Measurements from ENCODE around the gene APOH. TPM values are rescaled to one million over a fixed set of nuclear protein-coding genes. Genes with fewer than 3 reads are reported as not detected.

The APOH gene
- total RNA-seq, 2 experiments from 2014 or later = not detected

DNA sequence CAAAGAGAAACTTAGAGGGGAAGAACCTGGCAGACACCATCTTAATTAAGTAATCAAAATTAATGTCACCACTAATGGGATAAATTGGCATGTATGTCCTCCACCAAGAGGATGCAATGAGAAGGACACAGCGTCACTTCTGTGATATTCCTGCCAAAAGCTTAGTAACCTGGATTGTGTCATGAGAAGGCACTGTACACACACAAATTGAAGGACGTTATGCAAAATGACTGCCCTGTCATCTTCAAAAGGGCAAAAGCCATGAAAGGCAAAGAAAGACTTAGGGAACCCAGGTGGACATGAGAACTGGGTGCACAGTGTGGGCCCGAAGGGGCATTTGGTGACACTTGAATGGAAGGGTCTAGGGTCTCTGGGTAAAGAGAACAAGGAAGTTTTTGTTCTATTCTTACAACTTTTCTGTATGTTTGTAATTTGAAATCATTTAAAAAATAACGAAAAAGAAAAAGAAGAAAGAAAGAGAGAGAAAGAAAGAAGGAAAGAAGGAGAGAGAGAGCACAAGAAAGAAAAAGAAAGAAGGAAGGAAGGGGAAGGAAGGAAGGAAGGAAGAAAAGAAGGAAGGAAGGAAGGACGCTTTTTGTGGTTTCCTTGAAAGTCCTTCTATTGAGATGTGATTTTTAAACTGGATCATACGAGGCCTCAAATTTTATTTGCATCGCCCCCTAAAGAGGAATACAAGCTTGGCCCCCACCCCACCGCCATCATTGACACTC is 4.0 kb upstream of the APOH start:
- DNase-seq (no peak), ATAC-seq (no peak)
- no peak overlapping the region for H3K27ac Mint-ChIP-seq
- intact Hi-C loops (cut with DNase I, micrococcal nuclease) = no loop called here
- POLR2A ChIA-PET = no interaction called here
- H3K27me3 Mint-ChIP-seq = no peaks in the 10 kb centered on the region
- CTCF ChIA-PET = no interaction called here
- H3K4me3 Mint-ChIP-seq = no peak overlapping the region
- H3K9me3 Mint-ChIP-seq (ENCODE audit: low read depth) = no peaks in the 10 kb centered on the region
- peaks cover 5% of the 10 kb centered on the region for H3K4me1 Mint-ChIP-seq
- H3K36me3 Mint-ChIP-seq (ENCODE audit: low read depth) = no peaks in the 10 kb centered on the region

- ChIA-PET POLR2A (no interaction called here), CTCF (interaction anchor here (0.8 kb wide), 1 partner anchor 763 kb away, joined by 3 read pairs; no protein-coding TSS in a partner anchor)
- H3K27me3 Mint-ChIP-seq = no peaks in the 10 kb centered on the region
- H3K4me1 Mint-ChIP-seq = peaks cover 5% of the 10 kb centered on the region
- no peaks in the 10 kb centered on the region for H3K9me3 Mint-ChIP-seq (ENCODE audit: low read depth)
- no peak for DNase-seq
- intact Hi-C loops (cut with DNase I, micrococcal nuclease) = no loop called here
- H3K27ac Mint-ChIP-seq = no peak overlapping the region
- no peak overlapping the region for H3K4me3 Mint-ChIP-seq
- no peak for ATAC-seq
- no peaks in the 10 kb centered on the region for H3K36me3 Mint-ChIP-seq (ENCODE audit: low read depth)
These were observed 1.8 kb upstream of the APOH start for GRCh38 chr17:66230922-66231591.

GRCh38 chr17:66229783-66230538 is 746 bp upstream of the APOH start:
- ChIA-PET CTCF (interaction anchor here (0.6 to 0.8 kb wide), 2 partner anchors 531 to 762 kb away, joined by 3 read pairs; no protein-coding TSS in a partner anchor), POLR2A (no interaction called here)
- Mint-ChIP-seq H3K4me1 (peaks cover 5% of the 10 kb centered on the region), H3K27ac (no peak overlapping the region), H3K4me3 (no peak overlapping the region), H3K27me3 (no peaks in the 10 kb centered on the region), H3K36me3 (ENCODE audit: low read depth) (no peaks in the 10 kb centered on the region), H3K9me3 (ENCODE audit: low read depth) (no peaks in the 10 kb centered on the region)
- intact Hi-C loops (cut with DNase I, micrococcal nuclease) = no loop called here
- ATAC-seq (no peak), DNase-seq (no peak)

GRCh38 chr17:66227212-66228045 is 1.8 kb downstream of the APOH start:
- intact Hi-C loops (cut with DNase I, micrococcal nuclease) = no loop called here
- ChIA-PET CTCF (no interaction called here), POLR2A (no interaction called here)
- Mint-ChIP-seq H3K4me1 (no peaks in the 10 kb centered on the region), H3K9me3 (ENCODE audit: low read depth) (no peaks in the 10 kb centered on the region), H3K4me3 (no peak overlapping the region), H3K27ac (no peak overlapping the region), H3K27me3 (no peaks in the 10 kb centered on the region), H3K36me3 (ENCODE audit: low read depth) (no peaks in the 10 kb centered on the region)
- no peak for DNase-seq
- ATAC-seq = no peak

DNA sequence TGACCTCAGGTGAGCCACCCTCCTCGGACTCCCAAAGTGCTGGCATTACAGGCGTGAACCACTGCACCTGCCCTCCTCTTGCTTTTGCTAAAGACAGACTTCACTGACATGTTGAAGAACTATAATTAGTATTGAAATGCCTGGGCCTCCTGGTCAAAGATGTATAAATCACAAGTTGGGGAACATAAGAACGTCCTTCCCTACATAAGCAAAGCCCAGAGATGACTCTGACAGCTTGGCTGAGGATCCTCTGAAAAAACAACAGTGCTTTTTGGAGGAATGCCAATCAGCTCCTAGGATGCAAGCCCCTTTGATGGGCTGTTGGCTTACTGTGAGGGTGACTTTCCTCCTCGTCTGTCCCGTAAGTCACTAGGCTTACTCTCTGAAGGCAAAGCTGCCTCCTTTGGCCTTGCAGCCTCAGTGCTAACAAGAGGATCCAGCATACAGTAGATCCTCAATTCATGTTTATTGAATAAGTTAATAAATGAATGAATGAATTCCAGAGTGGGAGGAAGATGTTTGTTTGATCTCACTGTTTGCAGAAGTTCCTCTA is 6.3 kb downstream of the APOH start:
- H3K4me3 Mint-ChIP-seq = no peak overlapping the region
- H3K27me3 Mint-ChIP-seq = no peaks in the 10 kb centered on the region
- CTCF ChIA-PET = no interaction called here
- no peaks in the 10 kb centered on the region for H3K36me3 Mint-ChIP-seq (ENCODE audit: low read depth)
- no peak for ATAC-seq
- POLR2A ChIA-PET = no interaction called here
- H3K4me1 Mint-ChIP-seq = no peaks in the 10 kb centered on the region
- DNase-seq = no peak
- no peaks in the 10 kb centered on the region for H3K9me3 Mint-ChIP-seq (ENCODE audit: low read depth)
- no peak overlapping the region for H3K27ac Mint-ChIP-seq
- intact Hi-C loops (cut with DNase I, micrococcal nuclease) = no loop called here

GRCh38 chr17:66221755-66222530 is 7.3 kb downstream of the APOH start:
- ChIA-PET POLR2A (no interaction called here), CTCF (interaction anchor here (0.6 kb wide), 1 partner anchor 24 kb away, joined by 6 read pairs; no protein-coding TSS in a partner anchor)
- Mint-ChIP-seq H3K27me3 (no peaks in the 10 kb centered on the region), H3K9me3 (ENCODE audit: low read depth) (no peaks in the 10 kb centered on the region), H3K27ac (no peak overlapping the region), H3K4me1 (no peaks in the 10 kb centered on the region), H3K36me3 (ENCODE audit: low read depth) (no peaks in the 10 kb centered on the region), H3K4me3 (no peak overlapping the region)
- intact Hi-C loops (cut with DNase I, micrococcal nuclease) = no loop called here
- ATAC-seq = no peak
- no peak for DNase-seq

GRCh38 chr17:66221343-66221742 is 7.9 kb downstream of the APOH start:
- ChIA-PET POLR2A (no interaction called here), CTCF (interaction anchor here (0.6 kb wide), 1 partner anchor 25 kb away, joined by 6 read pairs; no protein-coding TSS in a partner anchor)
- no peaks in the 10 kb centered on the region for H3K9me3 Mint-ChIP-seq (ENCODE audit: low read depth)
- ATAC-seq (no peak), DNase-seq (no peak)
- intact Hi-C loops (cut with DNase I, micrococcal nuclease) = no loop called here
- no peaks in the 10 kb centered on the region for H3K27me3 Mint-ChIP-seq
- no peaks in the 10 kb centered on the region for H3K36me3 Mint-ChIP-seq (ENCODE audit: low read depth)
- no peak overlapping the region for H3K4me3 Mint-ChIP-seq
- no peaks in the 10 kb centered on the region for H3K4me1 Mint-ChIP-seq
- H3K27ac Mint-ChIP-seq = no peak overlapping the region

DNA sequence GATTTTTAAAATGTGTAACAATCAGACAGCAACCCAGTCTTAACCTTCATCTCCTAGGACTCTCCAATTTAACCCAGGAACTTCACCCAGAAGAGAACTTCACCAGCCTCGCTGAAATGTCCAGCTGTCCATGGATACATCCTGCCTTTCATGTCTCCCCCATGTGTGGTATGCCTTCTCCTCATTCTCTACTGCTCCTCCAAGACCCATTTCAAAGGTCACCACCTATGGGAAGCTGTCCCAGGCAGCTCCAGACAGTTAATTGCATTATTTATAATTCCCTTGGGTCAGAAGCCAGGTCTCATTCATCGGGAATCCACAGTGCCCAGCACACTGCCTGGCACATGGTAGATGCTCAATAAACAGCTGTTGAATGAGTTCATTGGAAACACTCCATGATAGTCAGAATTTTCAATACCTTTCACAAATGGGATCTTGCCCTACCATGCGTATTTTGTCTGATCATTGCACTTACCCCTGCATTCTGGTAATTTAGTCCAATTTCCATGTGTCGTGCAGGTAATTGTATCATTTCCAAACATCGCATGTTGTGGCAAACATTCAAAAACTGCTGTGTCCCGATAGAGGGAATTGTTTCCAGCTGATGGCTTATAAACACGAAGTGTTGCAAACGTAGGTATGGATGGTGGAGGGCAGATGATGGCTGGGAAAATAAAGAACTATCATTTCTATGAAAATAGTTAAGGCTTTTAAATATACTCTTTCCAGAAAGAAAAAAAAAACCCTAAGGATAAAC is 9.0 kb downstream of the APOH start:
- H3K9me3 Mint-ChIP-seq (ENCODE audit: low read depth) = no peaks in the 10 kb centered on the region
- H3K36me3 Mint-ChIP-seq (ENCODE audit: low read depth) = no peaks in the 10 kb centered on the region
- intact Hi-C loops (cut with DNase I, micrococcal nuclease) = no loop called here
- no peak overlapping the region for H3K27ac Mint-ChIP-seq
- ChIA-PET POLR2A (no interaction called here), CTCF (no interaction called here)
- ATAC-seq (no peak), DNase-seq (no peak)
- no peak overlapping the region for H3K4me3 Mint-ChIP-seq
- H3K27me3 Mint-ChIP-seq = no peaks in the 10 kb centered on the region
- H3K4me1 Mint-ChIP-seq = no peaks in the 10 kb centered on the region

GRCh38 chr17:66215529-66215911 is 13.7 kb downstream of the APOH start:
- Mint-ChIP-seq H3K27me3 (no peaks in the 10 kb centered on the region), H3K9me3 (ENCODE audit: low read depth) (no peaks in the 10 kb centered on the region), H3K36me3 (ENCODE audit: low read depth) (no peaks in the 10 kb centered on the region), H3K4me1 (no peaks in the 10 kb centered on the region), H3K4me3 (no peak overlapping the region), H3K27ac (no peak overlapping the region)
- CTCF ChIA-PET = no interaction called here
- POLR2A ChIA-PET = no interaction called here
- intact Hi-C loops (cut with DNase I, micrococcal nuclease) = no loop called here
- ATAC-seq (no peak), DNase-seq (no peak)

DNA sequence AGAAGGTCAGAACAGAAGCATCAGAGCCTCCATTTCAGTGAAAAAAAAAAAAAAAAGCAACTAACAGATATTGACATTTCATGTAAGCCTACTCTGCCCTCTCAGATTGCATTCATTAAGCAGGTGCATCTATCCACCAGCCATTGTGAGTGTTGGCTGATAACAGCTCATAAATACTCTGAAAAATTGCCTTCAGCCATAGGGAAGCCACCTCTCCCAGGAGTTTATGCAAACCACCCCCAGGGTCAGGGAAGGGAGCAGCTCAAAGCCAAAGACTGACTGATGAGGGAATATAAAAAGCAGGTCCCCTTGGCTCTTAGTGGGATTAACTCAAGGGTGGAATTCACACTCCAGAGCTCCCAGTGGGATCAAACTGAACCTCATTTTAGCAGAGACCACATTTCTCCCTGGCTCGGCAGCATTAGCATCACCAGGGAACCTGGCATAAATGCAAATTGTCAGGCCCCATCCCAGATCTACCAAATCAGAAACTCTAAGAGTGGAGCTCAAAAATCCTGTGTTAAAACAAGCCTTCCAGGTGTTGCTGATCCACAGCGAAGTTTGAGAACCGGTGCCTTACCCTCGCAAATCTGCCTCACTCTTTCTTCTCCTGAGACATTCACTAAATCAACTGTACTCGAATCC is 14.2 kb downstream of the APOH start:
- Mint-ChIP-seq H3K27me3 (no peaks in the 10 kb centered on the region), H3K4me3 (no peak overlapping the region), H3K27ac (no peak overlapping the region), H3K9me3 (ENCODE audit: low read depth) (no peaks in the 10 kb centered on the region), H3K4me1 (no peaks in the 10 kb centered on the region), H3K36me3 (ENCODE audit: low read depth) (no peaks in the 10 kb centered on the region)
- intact Hi-C loops (cut with DNase I, micrococcal nuclease) = no loop called here
- ChIA-PET CTCF (interaction anchor here (1.0 kb wide), 1 partner anchor 22 kb away, joined by 4 read pairs; no protein-coding TSS in a partner anchor), POLR2A (no interaction called here)
- ATAC-seq (no peak), DNase-seq (no peak)

All from activated CD4-positive, alpha-beta T cell treated with anti-CD3 and anti-CD28 coated beads for 36 hours (primary cell).